Measurements from ENCODE around the gene ANO10.

The ANO10 gene

GRCh38 chr3:43340403-43340802 lies 281.4 kb downstream of the ANO10 start:
- Histone ChIP-seq H3K4me3 (ENCODE audit: low read depth, low read length, poor library complexity, severe bottlenecking) (no peak overlapping the region), H3K4me2 (ENCODE audit: low read length) (no peak overlapping the region), H3K36me3 (ENCODE audit: insufficient read depth, low read length) (peaks cover 84% of the 10 kb centered on the region), H3K9ac (ENCODE audit: low read length) (no peak overlapping the region), H3K79me2 (ENCODE audit: insufficient read depth, low read length) (no peaks in the 10 kb centered on the region), H4K20me1 (ENCODE audit: insufficient read depth, low read length) (no peaks in the 10 kb centered on the region), H2AFZ (ENCODE audit: low read length) (no peak overlapping the region), H3K9me3 (ENCODE audit: low read length) (peaks cover 13% of the 10 kb centered on the region), H3K27ac (ENCODE audit: low read depth, low read length, poor library complexity, severe bottlenecking) (no peak overlapping the region), H3K27me3 (ENCODE audit: insufficient read depth, low read length) (no peaks in the 10 kb centered on the region), H3K4me1 (ENCODE audit: insufficient read depth, low read length, severe bottlenecking) (no peaks in the 10 kb centered on the region), H3K9me2 (ENCODE audit: low read depth, low read length) (no peaks in the 10 kb centered on the region), H3F3A (ENCODE audit: insufficient read depth, low read length) (no peaks in the 10 kb centered on the region)
- TF ChIP-seq, protein P1, sequence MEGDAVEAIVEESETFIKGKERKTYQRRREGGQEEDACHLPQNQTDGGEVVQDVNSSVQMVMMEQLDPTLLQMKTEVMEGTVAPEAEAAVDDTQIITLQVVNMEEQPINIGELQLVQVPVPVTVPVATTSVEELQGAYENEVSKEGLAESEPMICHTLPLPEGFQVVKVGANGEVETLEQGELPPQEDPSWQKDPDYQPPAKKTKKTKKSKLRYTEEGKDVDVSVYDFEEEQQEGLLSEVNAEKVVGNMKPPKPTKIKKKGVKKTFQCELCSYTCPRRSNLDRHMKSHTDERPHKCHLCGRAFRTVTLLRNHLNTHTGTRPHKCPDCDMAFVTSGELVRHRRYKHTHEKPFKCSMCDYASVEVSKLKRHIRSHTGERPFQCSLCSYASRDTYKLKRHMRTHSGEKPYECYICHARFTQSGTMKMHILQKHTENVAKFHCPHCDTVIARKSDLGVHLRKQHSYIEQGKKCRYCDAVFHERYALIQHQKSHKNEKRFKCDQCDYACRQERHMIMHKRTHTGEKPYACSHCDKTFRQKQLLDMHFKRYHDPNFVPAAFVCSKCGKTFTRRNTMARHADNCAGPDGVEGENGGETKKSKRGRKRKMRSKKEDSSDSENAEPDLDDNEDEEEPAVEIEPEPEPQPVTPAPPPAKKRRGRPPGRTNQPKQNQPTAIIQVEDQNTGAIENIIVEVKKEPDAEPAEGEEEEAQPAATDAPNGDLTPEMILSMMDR (IDR thresholded peaks at IDR 0.05; ENCODE audit: low read length) = no peak
- no peak for TF ChIP-seq EZH2 (IDR thresholded peaks at IDR 0.05; ENCODE audit: borderline replicate concordance, low read length)

DNA sequence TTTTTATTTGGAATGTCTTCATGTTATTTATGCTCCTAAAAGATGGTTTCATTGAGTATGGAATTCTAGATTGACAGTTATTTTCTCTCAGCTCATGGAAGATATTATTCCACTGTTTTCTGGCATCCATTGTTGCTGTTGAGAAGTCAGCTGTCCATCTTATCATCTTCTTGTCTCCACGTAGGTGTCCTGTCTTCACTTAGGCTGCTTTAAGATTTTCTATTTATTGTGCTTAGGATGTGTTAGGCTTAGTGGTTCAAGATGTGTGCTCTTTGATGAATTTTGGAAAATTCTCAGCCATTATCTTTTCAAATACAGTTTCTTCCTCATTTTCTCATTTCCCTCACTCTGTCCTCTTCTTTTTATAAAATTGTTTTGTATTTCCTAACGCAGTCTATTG lies 283.5 kb downstream of the ANO10 start:
- Histone ChIP-seq H3F3A (ENCODE audit: insufficient read depth, low read length) (no peaks in the 10 kb centered on the region), H2AFZ (ENCODE audit: low read length) (no peak overlapping the region), H3K27me3 (ENCODE audit: insufficient read depth, low read length) (no peaks in the 10 kb centered on the region), H3K4me3 (ENCODE audit: low read depth, low read length, poor library complexity, severe bottlenecking) (no peak overlapping the region), H3K4me2 (ENCODE audit: low read length) (no peak overlapping the region), H4K20me1 (ENCODE audit: insufficient read depth, low read length) (no peaks in the 10 kb centered on the region), H3K79me2 (ENCODE audit: insufficient read depth, low read length) (no peaks in the 10 kb centered on the region), H3K4me1 (ENCODE audit: insufficient read depth, low read length, severe bottlenecking) (no peaks in the 10 kb centered on the region), H3K9me2 (ENCODE audit: low read depth, low read length) (no peaks in the 10 kb centered on the region), H3K9ac (ENCODE audit: low read length) (no peak overlapping the region), H3K27ac (ENCODE audit: low read depth, low read length, poor library complexity, severe bottlenecking) (no peak overlapping the region), H3K36me3 (ENCODE audit: insufficient read depth, low read length) (peaks cover 71% of the 10 kb centered on the region), H3K9me3 (ENCODE audit: low read length) (peaks cover 15% of the 10 kb centered on the region)
- TF ChIP-seq EZH2 (IDR thresholded peaks at IDR 0.05; ENCODE audit: borderline replicate concordance, low read length) = no peak
- TF ChIP-seq, protein P1 (IDR thresholded peaks at IDR 0.05; ENCODE audit: low read length) = no peak

DNA sequence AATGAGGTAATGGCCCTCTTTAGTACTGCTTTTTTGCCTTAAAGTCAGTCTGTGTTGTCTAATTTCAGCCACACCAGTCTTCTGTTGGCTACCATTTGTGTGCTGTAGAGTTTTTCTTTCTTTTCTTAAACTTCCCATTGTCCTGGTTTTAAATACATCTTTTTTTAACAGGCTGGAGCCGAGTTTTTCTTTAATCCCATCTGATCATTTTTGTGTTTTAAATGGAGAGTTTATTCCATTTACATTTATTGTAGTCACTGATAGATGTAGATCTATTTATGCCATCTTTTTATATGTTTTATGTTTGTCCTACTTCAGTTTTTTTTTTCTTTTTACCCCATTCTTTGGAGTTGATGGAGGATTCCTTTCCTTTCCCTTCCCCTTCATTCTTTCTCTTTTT lies 286.0 kb downstream of the ANO10 start:
- Histone ChIP-seq H4K20me1 (ENCODE audit: insufficient read depth, low read length) (no peaks in the 10 kb centered on the region), H3K4me2 (ENCODE audit: low read length) (no peak overlapping the region), H3K4me3 (ENCODE audit: low read depth, low read length, poor library complexity, severe bottlenecking) (no peak overlapping the region), H3K4me1 (ENCODE audit: insufficient read depth, low read length, severe bottlenecking) (no peaks in the 10 kb centered on the region), H3K9me3 (ENCODE audit: low read length) (peaks cover 15% of the 10 kb centered on the region), H3K79me2 (ENCODE audit: insufficient read depth, low read length) (no peaks in the 10 kb centered on the region), H2AFZ (ENCODE audit: low read length) (no peak overlapping the region), H3F3A (ENCODE audit: insufficient read depth, low read length) (no peaks in the 10 kb centered on the region), H3K9ac (ENCODE audit: low read length) (no peak overlapping the region), H3K27me3 (ENCODE audit: insufficient read depth, low read length) (no peaks in the 10 kb centered on the region), H3K36me3 (ENCODE audit: insufficient read depth, low read length) (peaks cover 54% of the 10 kb centered on the region), H3K9me2 (ENCODE audit: low read depth, low read length) (no peaks in the 10 kb centered on the region), H3K27ac (ENCODE audit: low read depth, low read length, poor library complexity, severe bottlenecking) (no peak overlapping the region)
- TF ChIP-seq, protein P1 (IDR thresholded peaks at IDR 0.05; ENCODE audit: low read length) = no peak
- no peak for TF ChIP-seq EZH2 (IDR thresholded peaks at IDR 0.05; ENCODE audit: borderline replicate concordance, low read length)

Measured in OCI-LY1 (cell line).